SK-N-MC (cell line): Measurements from ENCODE around the gene RBM47.

ENCODE experiments used
- EZH2 ChIP-seq: fragments of 200-600 bp; sonication (generic); IDR thresholded peaks from one replicate; pipeline ENCODE4 v1.6.1; 2017; ENCODE audit warnings: antibody characterized with exemption
- POLR2AphosphoS5 ChIP-seq: IDR thresholded peaks from 2 replicates; pipeline ENCODE4 v1.6.1; 2012; ENCODE audit warnings: mild to moderate bottlenecking, low read depth, low read length, borderline replicate concordance

GRCh38 chr4:40515037-40515397, 114.6 kb downstream of the RBM47 start:
- no peak for TF ChIP-seq EZH2
- no peak for TF ChIP-seq POLR2AphosphoS5
